Activated CD4-positive, alpha-beta T cell treated with anti-CD3 and anti-CD28 coated beads, Interleukin-2, Interleukin-6, amounts not matched to agents 100 ng/mL and 50 ng/mL, durations not matched to agents 16 hours and 8 hours (primary cell): ENCODE data around the gene FBXO17.

Experiments used
- DNase-seq: peaks from one replicate; pipeline ENCODE4 v3.0.0-alpha.2; 2020

FBXO17 gene

DNA sequence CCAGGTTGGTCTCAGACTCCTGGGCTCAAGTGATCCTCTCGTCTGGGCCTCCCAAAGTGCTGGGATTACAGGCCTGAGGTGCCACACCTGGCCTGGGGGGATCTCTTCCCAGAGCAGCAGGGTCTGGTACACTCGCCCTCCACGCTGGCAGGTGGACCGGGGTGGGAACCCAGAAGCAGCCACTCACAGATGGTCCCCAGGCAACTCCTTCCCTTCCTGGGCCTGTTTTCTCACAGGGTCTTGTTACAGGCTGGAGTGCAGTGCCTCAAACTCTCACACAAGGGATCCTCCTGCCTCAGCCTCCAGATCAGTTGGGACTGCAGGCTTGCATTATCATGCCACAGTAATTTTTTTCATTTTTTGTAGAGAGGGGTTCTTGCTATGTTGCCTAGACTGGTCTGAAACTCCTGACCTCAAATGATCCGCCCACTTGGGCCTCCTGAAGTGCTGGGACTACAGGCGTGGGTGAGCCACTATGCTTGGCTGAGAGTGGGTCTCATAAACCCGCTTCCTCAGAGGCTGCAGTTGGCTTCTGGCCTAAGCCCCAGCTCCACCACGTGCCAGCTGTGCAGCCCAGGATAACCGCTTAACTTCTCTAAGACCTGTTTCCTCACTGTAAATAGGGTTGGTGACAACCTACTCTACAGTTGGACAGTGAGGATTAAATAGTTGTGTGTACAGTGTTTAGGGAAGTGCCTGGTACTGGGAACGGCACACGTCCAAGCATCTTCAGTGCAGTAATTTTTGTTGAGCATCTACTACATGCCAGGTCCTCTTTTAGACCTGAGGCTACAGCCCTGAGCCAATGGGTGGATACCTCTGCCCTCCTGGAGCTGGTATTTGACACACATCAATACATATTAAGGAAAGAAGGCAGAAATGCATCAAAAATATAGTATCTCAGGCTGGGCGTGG lies 62.7 kb downstream of the FBXO17 start:
- no peak for DNase-seq

DNA sequence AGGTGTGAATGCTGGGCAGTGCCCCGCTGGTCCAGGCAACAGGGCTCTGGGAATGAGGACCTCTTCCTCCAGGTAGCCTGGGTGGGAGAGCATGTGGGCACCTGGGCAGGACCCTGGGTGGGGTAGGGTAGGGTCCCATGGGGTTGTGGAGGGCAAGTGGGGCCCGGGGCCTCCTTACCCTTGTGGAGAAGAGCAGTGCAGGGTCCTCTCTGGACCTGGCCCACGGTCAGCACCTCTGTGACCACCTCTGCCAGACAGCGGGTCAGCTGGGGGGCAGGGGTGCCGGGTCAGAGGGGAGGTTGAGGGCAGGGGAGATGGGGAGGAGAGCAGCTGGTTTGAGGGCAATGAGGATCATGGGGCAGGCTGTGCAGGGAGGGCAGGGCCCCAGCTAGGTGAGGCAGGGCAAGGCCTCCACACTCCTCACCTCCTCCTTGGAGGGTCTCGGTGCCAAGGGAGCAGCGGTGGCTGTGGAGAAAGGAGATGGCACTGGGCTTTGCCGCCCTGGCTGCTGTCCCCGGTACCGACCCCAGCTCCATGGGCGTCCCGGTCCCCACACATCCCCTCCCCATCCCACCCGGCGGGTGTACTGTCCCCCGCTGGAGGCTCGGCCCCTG lies 64.0 kb downstream of the FBXO17 start:
- DNase-seq: no peak

DNA sequence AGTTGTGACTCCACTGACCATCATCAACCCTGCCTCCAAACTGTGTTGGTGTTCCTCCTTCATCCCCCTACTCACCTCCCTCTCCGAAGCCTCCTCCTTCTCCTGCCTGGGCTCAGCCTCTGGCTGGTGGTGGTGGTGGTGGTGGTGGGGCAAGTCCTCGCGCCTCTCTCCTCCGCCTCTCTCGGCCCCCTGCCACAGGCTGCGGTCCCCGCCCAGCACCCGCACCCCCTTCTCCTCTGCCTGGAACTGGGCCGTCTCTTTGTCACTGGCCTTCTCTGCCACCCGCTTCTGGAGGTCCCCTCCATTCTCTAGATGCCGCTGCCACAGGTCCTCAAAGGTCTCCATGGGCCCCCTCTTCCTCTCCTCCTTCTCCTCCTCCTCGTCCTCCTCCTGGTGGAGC lies 65.1 kb downstream of the FBXO17 start:
- DNase-seq: no peak

- no peak for DNase-seq
Observed at GRCh38 chr19:38908911-38909310, 66.6 kb downstream of the FBXO17 start.

DNA sequence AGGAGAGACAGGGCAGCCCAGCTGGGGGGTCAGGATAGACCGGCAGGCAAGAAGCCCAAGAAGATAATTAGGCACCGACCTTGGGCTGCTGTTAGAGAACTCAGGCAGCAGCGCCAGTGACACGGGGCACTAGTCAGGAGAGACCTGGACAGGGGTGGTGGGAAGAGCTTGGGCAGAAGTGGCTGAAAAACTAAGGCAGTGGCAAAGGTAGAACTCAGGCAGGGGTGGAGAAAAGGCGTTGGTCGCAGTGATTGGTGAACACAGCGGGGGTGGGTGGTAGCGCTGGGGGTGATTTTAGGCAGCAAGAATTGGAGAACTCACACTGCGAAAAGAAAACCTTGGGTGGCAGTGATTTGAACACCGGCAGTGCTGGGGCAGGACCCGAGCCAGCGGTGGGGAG lies 67.9 kb downstream of the FBXO17 start:
- no peak for DNase-seq

GRCh38 chr19:38907227-38907626 lies 68.3 kb downstream of the FBXO17 start:
- DNase-seq: no peak

GRCh38 chr19:38905620-38906019 lies 69.9 kb downstream of the FBXO17 start:
- DNase-seq: no peak

DNA sequence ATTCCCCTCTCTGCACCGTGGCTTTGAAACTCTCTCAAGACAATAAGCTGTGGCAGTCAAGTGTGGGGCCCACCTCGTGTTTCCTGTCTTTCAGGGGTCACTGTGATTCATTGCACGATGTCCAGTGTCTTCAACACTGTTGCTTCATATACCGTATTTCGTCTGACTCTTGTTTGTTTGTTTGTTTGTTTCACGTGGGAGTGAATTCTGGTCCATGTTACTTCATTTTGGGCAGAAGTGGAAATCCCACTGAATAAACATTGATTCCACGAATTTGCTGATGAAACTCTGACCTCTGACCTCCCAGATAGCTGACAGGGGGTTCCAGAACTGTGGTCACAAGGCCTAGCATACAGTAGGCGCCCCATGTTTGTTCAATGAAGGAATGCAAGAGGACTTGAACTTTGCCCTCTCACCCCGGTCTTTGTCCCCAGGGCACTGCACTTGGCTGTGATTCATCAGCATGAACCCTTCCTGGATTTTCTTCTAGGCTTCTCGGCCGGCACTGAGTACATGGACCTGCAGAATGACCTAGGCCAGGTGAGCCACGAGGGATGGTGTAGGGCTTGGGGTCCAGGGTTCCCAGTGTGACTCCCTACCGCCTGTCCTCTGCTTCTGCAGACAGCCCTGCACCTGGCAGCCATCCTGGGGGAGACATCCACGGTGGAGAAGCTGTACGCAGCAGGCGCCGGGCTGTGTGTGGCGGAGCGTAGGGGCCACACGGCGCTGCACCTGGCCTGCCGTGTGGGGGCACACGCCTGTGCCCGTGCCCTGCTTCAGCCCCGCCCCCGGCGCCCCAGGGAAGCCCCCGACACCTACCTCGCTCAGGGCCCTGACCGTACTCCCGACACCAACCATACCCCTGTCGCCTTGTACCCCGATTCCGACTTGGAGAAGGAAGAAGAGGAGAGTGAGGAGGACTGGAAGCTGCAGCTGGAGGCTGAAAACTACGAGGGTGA lies 70.7 kb downstream of the FBXO17 start:
- no peak for DNase-seq

DNA sequence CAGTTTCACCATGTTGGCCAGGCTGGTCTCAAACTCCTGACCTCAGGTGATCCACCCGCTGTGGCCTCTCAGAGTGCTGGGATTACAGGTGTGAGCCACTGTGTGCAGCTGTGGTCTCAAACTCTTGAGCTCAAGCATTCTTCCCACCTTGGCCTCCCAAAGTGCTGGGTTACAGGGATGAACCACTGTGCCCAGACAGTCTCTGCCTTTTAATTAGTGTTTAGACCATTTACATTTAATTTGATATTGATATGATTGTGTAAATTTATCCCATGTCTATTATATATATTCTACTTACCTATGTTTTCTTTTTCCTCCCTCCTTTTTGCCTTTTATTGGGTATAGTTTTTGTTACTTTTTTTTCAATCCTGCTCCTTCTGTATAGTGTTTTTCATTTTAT lies 73.9 kb downstream of the FBXO17 start:
- DNase-seq: no peak

- DNase-seq: no peak
Observed at GRCh38 chr19:38900743-38901190, 74.8 kb downstream of the FBXO17 start.

DNA sequence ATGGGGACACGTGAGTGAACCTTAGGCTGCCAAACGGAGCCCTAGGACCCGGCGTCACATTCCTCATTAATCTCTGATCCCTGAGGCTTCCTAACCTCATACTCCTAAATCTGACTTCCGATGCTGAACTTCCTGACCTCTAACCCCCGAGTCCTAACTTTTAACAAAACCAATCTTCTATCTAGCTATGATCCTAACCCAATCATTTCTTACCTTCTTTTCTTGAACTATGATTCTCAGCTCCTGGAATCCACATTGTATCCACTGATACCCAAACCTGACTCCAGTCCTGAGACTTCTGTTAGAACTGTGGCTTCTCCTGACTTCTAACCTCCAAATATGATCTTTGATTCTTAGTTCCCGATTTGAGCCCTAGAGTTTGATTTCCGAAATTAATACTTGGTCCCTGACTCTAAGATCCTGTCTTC lies 75.3 kb downstream of the FBXO17 start:
- DNase-seq: no peak

GRCh38 chr19:38899447-38900201 lies 75.9 kb downstream of the FBXO17 start, which contains the start of the genes NFKBIB and SIRT2:
TSS of gene NFKBIB (plus strand) at chr19:38899969. CDS start at chr19:38900033, 64 bp downstream.
TSS of gene SIRT2 (minus strand) at chr19:38899618. CDS start at chr19:38899521, 97 bp downstream.
- DNase-seq: peak; percentile 100

- DNase-seq: no peak
Observed at GRCh38 chr19:38898788-38899446, 76.6 kb downstream of the FBXO17 start.

- no peak for DNase-seq
Observed at GRCh38 chr19:38894968-38895367, 80.6 kb downstream of the FBXO17 start.

- DNase-seq: no peak
Observed at GRCh38 chr19:38893341-38893771, 82.2 kb downstream of the FBXO17 start.

DNA sequence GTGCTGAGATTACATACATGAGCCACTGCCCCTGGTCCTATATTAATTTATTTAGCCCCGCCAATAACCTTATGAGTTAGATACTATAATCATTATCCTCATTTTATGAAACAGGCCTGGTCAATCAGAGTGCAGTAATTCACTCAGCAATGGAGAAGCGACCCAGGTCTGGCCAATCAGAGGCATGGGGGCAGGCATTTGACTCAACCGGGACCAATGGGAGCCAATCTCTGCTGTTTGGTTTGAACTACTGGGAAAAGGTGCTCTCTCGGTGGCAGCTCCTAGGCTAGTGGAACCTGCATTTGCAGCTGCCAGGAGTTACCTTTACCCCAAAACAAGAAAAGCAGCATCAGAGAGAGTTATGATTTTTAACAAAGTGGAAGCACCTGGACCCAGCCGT lies 82.7 kb downstream of the FBXO17 start:
- DNase-seq: no peak

DNA sequence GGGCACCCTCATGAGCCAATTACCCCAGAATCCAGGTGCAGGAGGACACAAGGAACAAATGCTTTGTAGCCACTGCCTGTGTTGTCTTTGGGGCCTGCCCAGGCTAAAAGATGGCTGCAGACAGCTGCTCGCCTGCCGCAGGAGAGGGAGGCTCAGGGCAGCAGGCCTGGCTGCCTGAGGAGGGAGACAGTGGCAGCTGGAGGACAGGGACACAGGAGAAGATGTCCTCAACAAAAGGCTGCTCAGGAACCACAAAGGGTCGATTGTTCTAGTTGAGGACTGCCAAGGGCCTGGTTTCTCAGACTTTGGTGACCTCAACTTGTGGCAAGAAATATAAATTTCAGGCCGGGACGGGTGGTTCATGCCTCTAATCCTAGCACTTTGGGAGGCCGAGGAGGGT lies 83.8 kb downstream of the FBXO17 start:
- DNase-seq: no peak
